Fibroblast of pulmonary artery (primary cell): Measurements from ENCODE around the gene DPP6.

Experiments used
- DNase-seq: peaks from one replicate; pipeline ENCODE4 v3.0.0-alpha.2; 2010; ENCODE audit warnings: low read depth
- H3K4me3 ChIP-seq: replicated peaks from 2 replicates; pipeline ENCODE4 v1.5.1; 2011; ENCODE audit warnings: low read depth, mild to moderate bottlenecking, control low read depth, low read length, moderate library complexity
- CTCF ChIP-seq: IDR thresholded peaks from 2 replicates; pipeline ENCODE4 v1.5.1; 2011; ENCODE audit warnings: mild to moderate bottlenecking, control low read depth, low read length, inconsistent platforms; ENCODE audit errors: missing control alignments

The DPP6 gene

DNA sequence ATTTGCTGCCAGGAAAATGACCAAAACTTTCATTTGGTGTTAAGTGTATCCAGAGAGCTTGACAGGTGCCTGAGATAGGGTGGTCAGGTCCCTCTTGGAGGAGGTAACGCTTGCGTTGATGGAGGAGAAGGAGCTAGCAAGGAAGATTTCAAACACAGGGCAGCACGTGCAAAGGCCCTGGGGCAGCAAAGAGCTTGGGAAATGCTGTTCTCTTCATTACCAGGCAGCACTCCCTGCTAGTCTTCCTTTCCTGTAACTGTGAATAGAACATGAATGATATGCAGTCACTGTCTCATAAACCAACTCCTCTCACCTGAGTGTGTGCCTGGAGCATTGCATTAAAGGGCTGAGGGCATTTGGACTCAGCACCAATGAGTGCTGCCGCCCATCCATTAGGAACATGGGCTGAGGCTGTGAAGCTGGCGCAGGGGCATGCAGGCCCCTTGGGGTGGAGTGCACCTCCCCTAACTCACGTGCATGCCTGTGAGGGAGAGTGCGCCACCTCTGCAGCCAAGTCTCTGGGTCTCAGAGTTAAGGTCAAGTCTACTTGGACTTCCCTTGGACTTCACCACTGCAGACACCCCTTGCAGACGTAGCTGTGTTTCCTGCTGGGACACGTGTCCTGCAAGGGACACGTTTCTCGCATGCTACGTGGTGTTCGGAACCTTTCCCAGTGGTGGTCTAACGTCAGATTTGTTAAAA, 813.9 kb downstream of the DPP6 start:
- no peak for DNase-seq
- no peak overlapping the region for H3K4me3 ChIP-seq
- no peak for TF ChIP-seq CTCF

- no peak overlapping the region for H3K4me3 ChIP-seq
- no peak for TF ChIP-seq CTCF
- DNase-seq = no peak
Measured at GRCh38 chr7:154867068-154867467, 814.9 kb downstream of the DPP6 start.

DNA sequence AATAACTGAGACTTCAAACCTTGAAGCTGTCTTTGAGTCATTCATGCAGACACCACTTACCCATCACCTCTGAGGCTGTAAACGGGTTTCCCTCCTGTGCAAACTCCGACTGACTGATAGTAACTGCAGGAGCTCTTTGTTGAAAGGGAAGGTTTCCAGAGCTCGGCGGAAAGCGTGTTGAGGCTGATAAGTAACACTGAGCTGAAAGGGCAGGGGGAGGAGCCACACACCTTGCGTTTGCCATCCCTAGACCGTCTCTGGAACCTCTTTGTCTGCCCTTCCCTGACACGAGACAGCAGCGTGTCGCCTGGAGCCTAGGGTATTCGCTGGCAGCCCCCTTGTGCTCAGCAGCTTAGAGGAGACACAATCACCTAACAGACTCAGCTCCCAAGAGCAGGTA, 816.7 kb downstream of the DPP6 start:
- no peak for TF ChIP-seq CTCF
- H3K4me3 ChIP-seq = no peak overlapping the region
- no peak for DNase-seq

DNA sequence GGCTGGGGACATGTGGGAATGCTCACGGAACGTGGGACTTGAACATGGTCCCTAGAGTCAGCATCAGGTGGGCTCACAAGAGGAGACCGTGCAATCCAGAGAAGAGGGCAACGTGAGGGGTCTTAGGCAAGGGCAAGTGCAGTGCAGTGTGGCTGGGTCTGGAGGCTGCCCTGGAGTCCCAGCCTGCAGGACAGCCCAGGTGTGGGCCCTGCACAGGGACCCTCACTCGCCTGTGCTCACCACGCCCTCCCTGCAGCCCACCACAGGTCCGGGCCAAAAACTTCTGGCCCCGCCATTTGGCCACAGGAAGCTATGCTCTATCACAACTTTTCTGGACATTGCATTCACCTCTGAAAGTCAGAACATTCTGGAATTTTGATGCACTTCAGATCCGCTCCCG, 817.2 kb downstream of the DPP6 start:
- no peak overlapping the region for H3K4me3 ChIP-seq
- TF ChIP-seq CTCF = no peak
- DNase-seq = no peak

DNA sequence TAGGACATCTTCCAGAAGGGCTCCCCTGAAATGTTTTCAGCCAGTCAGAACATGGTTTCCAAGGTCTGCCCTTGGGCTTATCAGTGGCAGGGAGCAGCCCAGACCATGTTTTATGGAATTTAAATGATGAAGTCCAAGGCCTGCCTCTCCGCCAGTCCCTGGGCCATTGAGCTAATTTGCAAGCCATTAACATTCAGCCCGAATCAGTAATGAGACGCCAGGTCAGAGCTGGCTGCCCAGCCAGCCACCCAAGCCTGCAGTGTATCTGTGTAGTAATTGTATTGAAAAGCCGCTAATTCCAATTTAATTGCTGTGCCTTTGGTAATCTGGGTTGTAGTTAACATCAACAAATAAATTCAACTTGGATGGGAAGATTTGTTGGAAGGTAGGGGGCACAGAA, 819.3 kb downstream of the DPP6 start:
- TF ChIP-seq CTCF = no peak
- H3K4me3 ChIP-seq = no peak overlapping the region
- no peak for DNase-seq

GRCh38 chr7:154871928-154872750, 819.9 kb downstream of the DPP6 start:
- no peak for TF ChIP-seq CTCF
- H3K4me3 ChIP-seq = no peak overlapping the region
- DNase-seq = no peak
